Cardiac muscle cell (in vitro differentiated cells and primary cell): ENCODE data around the gene COL8A1. TPM values are rescaled to one million over a fixed set of nuclear protein-coding genes. Genes with fewer than 3 reads are reported as not detected.
A peak's percentile ranks its signal among the peaks of the same experiment; 100 is the strongest.

Source experiments
- DNase-seq, 2 donors: peaks; one replicate each; pipeline versions ENCODE4 v3.0.0 to v3.0.0-alpha.2; 2010 to 2017; ENCODE audit warnings: low read depth in 1 of 2, low spot score in 1 of 2
- H3K27ac ChIP-seq: fragments of 200-600 bp; sonication (generic); 2 replicates; pipeline ENCODE4 v1.5.1; 2016
- H3K27me3 ChIP-seq: fragments of 200-600 bp; sonication (generic); 2 replicates; pipeline ENCODE4 v1.6.0; 2016; ENCODE audit warnings: control low read depth
- H3K36me3 ChIP-seq: fragments of 200-600 bp; sonication (generic); 2 replicates; pipeline ENCODE4 v1.5.1; 2016; ENCODE audit warnings: control low read depth
- H3K4me1 ChIP-seq: fragments of 200-600 bp; sonication (generic); 2 replicates; pipeline ENCODE4 v1.8.1; 2017; ENCODE audit warnings: low read depth, mild to moderate bottlenecking, mixed run types
- H3K4me3 ChIP-seq: fragments of 200-600 bp; sonication (generic); 2 replicates; pipeline ENCODE4 v1.5.1; 2016; ENCODE audit warnings: mild to moderate bottlenecking
- H3K9me3 ChIP-seq: fragments of 200-600 bp; sonication (generic); 2 replicates; pipeline ENCODE4 v1.5.1; 2017; ENCODE audit warnings: low read depth, mild to moderate bottlenecking, control low read depth
- polyA plus RNA-seq: library from polyadenylated mRNA; unstranded; fragments of >200 nt; fragmentation: Nextera tagmentation; extraction: Ambion mirVana; gene quantifications from 2 replicates; pipeline ENCODE4 v1.2.1, GENCODE V29; 2016
- total RNA-seq: library from RNA; depleted of rRNA; stranded (reverse); fragments of >200 nt; gene quantifications from 2 replicates; pipeline ENCODE4 v1.2.3, GENCODE V29; 2016
- TF ChIP-seq, protein P1 (sequence below): IDR thresholded peaks from 2 replicates; pipeline ENCODE4 v1.5.1; 2012; ENCODE audit warnings: low read depth, mild to moderate bottlenecking, low read length

Gene COL8A1
- total and polyA plus RNA-seq, 2 experiments from 2014 or later, result 1.5 to 5.1 TPM

DNA sequence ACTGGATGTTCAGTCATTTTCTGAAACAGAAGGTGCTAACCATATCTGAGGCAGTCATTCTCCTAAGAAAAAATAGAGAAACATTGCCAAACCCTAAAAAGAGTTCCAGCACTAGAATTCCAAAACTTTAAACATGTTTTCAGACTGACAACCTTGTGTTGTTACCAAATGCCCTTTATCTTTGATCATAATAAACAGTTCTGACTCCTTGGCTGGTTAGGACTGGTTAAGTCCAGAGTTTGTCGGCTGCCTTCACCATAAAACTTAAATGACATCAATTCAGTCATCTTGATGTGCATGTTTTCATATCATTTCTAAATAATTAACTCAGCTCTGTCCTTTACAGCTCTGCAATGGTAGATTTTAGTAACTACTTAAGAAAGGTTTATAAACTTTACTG, 68.0 kb downstream of the COL8A1 start:
- Histone ChIP-seq H3K9me3 (no peaks in the 10 kb centered on the region), H3K27ac (no peak overlapping the region), H3K4me3 (no peak overlapping the region), H3K27me3 (no peaks in the 10 kb centered on the region), H3K4me1 (peaks cover 3% of the 10 kb centered on the region), H3K36me3 (no peaks in the 10 kb centered on the region)
- TF ChIP-seq, protein P1, sequence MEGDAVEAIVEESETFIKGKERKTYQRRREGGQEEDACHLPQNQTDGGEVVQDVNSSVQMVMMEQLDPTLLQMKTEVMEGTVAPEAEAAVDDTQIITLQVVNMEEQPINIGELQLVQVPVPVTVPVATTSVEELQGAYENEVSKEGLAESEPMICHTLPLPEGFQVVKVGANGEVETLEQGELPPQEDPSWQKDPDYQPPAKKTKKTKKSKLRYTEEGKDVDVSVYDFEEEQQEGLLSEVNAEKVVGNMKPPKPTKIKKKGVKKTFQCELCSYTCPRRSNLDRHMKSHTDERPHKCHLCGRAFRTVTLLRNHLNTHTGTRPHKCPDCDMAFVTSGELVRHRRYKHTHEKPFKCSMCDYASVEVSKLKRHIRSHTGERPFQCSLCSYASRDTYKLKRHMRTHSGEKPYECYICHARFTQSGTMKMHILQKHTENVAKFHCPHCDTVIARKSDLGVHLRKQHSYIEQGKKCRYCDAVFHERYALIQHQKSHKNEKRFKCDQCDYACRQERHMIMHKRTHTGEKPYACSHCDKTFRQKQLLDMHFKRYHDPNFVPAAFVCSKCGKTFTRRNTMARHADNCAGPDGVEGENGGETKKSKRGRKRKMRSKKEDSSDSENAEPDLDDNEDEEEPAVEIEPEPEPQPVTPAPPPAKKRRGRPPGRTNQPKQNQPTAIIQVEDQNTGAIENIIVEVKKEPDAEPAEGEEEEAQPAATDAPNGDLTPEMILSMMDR, result no peak
- DNase-seq, result peak in 1 of 2 donors; percentile 42

DNA sequence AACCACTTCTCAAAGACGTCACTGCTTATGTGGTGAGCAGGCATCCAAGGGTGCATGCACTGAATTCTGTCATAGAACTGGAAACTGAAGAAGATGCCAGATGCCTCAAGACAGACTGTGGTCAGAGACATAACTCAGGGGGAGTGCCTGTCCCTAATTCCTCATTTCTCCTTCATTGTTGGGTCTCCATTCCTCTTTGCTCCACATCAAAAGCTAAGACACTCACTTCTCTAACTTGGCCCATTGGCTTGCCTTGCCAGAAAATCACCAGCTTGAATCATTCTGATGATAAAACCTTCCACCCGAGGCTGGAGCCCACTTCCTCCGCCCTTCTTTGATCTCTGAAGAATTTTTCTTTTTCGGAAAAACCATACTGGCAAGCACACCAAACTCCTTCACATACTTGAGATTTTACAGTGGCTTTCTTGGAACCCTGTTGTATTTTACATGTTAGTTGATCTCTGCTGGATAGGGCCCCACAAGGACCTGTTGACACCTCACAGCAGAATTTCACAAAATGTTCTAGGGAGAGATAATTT, 69.9 kb downstream of the COL8A1 start:
- H3K27me3 ChIP-seq, result no peaks in the 10 kb centered on the region
- TF ChIP-seq, protein P1, result no peak
- peak in 1 of 2 donors; percentile 91 for DNase-seq
- no peak overlapping the region for H3K27ac ChIP-seq
- H3K36me3 ChIP-seq, result no peaks in the 10 kb centered on the region
- peaks cover 3% of the 10 kb centered on the region for H3K4me1 ChIP-seq
- no peaks in the 10 kb centered on the region for H3K9me3 ChIP-seq
- no peak overlapping the region for H3K4me3 ChIP-seq

DNA sequence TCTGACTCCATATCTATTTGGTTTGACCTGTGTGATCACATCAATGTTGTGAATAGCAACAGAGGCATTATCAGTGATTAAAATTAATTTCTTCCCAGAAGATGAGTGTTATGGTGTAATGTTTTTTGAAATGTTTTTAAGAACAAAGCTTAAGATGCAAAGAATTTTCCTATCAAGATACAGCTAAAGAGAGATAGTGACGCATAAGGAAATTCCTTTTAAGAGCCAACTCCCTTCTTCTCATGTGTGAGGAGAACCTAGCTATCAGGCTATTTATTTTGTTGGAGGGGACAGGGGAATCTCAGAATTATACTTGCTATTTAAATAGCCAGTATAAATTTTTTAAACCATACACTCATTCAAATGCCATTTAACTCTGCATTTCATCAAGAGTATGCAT, 71.3 kb downstream of the COL8A1 start:
- Histone ChIP-seq H3K27me3 (no peaks in the 10 kb centered on the region), H3K4me1 (no peaks in the 10 kb centered on the region), H3K4me3 (no peak overlapping the region), H3K36me3 (no peaks in the 10 kb centered on the region), H3K27ac (no peak overlapping the region), H3K9me3 (no peaks in the 10 kb centered on the region)
- TF ChIP-seq, protein P1, result no peak
- peak in 1 of 2 donors; percentile 37 for DNase-seq

DNA sequence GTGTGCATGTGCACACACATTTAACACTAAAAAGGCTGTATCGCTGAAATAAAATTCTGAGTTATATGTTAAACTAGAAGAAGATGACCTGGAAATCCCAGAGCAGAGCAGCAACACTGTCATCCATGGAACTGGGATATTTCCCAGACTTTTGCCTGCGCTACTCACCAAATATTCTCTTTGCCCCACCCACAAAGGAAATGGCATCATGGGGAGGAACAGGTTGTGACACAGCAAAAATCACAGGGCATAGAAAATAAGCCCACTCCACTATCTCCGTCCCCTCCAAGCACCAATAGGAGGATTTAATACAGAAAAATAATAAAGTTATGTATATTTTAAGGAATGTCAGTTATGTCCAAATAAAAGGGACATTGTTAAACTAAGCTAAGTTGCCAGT, 71.7 kb downstream of the COL8A1 start:
- TF ChIP-seq, protein P1, result no peak
- H3K4me1 ChIP-seq, result no peaks in the 10 kb centered on the region
- H3K36me3 ChIP-seq, result no peaks in the 10 kb centered on the region
- H3K27ac ChIP-seq, result no peak overlapping the region
- no peaks in the 10 kb centered on the region for H3K9me3 ChIP-seq
- no peak overlapping the region for H3K4me3 ChIP-seq
- no peaks in the 10 kb centered on the region for H3K27me3 ChIP-seq
- DNase-seq, result no peak

DNA sequence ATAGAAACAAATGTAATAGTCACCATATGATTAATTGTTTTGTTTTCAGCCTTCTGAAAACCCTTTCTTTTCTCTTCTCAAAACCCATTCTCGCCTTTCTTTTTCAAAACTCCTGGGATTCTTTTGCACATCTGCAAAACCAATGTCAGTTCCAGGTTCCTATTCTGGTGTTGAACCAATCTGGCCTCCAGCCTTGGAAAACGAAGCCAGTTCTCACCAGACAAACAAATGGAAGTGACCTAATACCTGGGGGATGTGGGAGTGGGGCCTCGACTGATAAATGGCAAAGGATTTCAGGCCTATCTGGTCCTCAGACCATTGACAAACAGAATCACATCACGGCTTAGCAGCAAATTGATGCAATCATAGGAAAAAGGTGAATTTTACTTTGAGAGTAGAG, 73.0 kb downstream of the COL8A1 start:
- Histone ChIP-seq H3K4me1 (no peaks in the 10 kb centered on the region), H3K4me3 (no peak overlapping the region), H3K36me3 (no peaks in the 10 kb centered on the region), H3K27me3 (no peaks in the 10 kb centered on the region), H3K9me3 (no peaks in the 10 kb centered on the region), H3K27ac (no peak overlapping the region)
- TF ChIP-seq, protein P1, result no peak
- DNase-seq, result no peak
